NCI-H1092 treated with DMSO at 0.1 percent for 48 hours (cell line): ENCODE measurements around the gene MIER2.
"Not testable (repeated sequence)": the region's sequence is repeated elsewhere in the genome, so short reads cannot be mapped to it uniquely, and the experiment has no call there.

Source experiments
- DNase-seq: peaks from one replicate; lab custom pipeline; 2025; lab: John Stamatoyannopoulos, UW

Gene MIER2

GRCh38 chr19:282501-282900 is 62.1 kb downstream of the MIER2 start:
- DNase-seq, result no peak

GRCh38 chr19:281992-282391 is 62.6 kb downstream of the MIER2 start:
- DNase-seq, result peak; percentile 10

- DNase-seq, result no peak
These were observed 63.3 kb downstream of the MIER2 start for GRCh38 chr19:281156-281853.

DNA sequence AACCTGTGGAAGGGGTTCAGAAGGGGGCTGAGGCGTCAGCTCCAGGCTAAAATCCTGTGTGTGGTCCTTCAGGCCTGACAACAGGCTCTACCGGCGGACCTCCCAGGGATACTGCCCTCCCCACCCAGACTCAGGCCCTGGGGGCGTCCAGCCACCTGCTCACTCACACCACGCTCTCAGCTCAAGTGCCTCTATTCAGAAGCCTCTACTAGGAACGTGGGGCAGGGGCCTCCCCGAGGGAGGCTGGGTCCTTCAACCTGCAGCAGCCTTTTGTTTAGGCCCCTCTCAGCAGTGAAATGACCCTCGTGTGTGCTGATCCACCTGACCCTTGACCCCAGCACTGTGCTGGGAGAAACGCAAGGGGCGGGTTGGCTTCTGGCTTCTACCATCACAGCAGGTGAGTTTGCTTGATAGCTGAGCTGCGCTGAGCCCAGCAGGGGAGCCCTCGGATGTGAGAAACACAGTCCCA is 64.0 kb downstream of the MIER2 start:
- DNase-seq, result peak; percentile 92

DNA sequence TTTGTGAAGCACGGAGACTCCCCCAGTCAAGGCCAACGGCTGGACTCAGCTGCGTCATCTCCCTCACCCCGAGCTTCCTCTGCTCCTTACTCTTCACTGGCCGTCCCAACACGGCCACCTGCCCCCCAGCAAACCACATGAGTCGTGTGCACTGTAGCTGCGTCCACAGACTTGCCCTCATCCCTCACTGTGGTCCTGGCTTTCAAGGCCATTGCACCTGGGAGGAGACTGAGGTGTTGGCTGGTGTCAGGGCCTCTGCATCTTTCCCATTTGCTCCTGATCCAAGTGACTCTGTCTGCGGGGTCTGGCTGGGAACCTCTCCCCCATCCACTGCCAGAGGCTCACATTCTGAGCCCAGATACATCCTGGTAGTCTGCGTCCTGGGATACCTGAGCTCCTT is 64.9 kb downstream of the MIER2 start:
- no peak for DNase-seq

- no peak for DNase-seq
These were observed 65.4 kb downstream of the MIER2 start for GRCh38 chr19:279231-279630.

DNA sequence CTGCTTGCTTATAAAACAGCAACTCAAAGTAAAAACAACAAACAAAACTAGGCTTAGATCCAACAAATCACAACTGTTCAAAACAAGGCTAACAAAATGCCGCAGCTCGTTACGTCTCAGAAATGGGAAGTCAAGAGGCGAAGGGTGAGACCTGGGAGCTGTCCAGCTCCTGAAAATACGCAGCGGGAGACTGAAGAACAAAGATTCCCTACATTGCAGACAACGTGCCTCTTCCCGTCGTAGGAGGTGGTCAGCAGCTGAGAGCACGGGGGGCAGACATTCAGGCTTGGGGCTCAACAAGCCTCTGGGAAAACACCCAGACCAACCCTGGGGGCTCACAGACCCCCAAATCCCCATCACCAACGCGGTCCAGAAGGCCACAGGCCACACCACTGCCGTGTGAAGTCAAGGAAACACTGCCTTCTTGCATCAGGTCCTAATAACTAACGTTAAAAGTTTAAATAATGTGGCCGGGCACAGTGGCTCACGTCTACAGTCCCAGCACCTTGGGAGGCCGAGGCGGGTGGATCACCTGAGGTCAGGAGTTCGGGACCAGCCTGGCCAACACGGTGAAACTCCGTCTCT is 66.9 kb downstream of the MIER2 start:
- no peak for DNase-seq

- DNase-seq, result no peak
These were observed 67.5 kb downstream of the MIER2 start for GRCh38 chr19:277131-277530.

DNA sequence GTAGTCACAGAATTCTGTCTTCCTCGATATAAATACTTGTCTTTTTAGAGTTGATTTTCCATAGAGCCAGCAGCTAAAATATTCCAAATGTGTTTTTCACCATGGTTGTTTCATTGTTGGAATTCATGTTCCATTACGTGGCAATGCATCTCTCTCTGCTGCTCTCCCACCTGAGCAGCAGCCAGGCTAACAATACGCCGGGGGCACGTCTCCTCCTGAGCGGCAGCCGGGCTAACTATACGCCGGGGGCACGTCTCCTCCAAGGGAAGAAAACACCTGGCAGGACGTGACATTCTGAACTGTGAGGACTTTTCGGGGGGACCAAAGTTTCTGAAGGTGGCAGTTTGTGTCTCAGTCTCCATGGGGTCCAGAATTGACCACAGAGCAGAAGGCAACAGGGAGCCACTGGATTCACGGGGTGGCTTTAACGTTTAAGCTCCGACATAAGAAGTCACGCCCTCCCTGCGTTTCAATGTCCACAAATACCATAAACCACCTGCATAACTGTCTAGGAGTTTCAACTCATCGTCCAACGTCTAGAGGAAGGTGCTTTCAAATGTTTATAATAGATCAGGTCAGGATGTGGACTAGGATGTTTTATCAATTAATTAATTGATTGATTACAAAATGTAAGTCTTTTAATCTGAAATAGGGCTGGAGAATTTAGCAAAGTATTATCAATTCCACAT is 68.5 kb downstream of the MIER2 start:
- no peak for DNase-seq

GRCh38 chr19:275000-275399 is 69.6 kb downstream of the MIER2 start:
- DNase-seq, result no peak

DNA sequence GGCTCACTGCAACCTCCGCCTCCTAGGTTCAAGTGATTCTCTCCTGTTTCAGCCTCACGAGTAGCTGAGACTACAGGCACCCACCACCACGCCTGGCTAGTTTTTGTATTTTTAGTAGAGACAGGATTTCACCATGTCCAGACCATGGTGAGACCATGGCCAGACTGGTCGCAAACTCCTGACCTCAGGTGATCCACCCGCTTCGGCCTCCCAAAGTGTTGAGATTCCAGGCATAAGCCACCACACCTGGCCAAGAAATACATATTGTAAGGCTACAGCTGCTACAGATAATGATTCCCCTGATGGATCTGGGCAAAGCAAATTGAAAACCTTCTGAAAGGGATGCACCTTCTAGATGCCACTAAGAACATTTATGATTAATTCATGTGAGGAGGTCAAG is 71.2 kb downstream of the MIER2 start:
- DNase-seq, result no peak

- no peak for DNase-seq
These were observed 72.7 kb downstream of the MIER2 start for GRCh38 chr19:271856-272255.

- not testable (repeated sequence) for DNase-seq
These were observed 73.8 kb downstream of the MIER2 start for GRCh38 chr19:270766-271318.

DNA sequence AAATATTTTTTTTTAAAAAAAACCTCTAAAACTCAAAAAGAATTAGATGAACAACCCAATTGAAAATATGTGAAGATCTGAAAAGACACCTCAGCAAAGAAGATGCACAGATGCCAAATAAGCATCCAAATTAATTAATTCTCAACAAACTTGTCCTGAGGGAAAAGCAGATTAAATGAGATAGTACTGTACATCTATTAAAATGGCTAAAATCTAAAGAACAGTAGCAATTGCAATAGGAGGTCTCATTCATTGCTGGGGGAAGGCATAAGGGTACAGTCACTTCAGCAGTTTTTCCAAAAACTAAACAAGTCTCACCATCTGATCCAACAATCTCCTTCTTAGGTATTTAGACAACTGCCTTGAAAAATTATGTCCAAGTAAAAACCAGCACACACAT is 75.4 kb downstream of the MIER2 start:
- no peak for DNase-seq

DNA sequence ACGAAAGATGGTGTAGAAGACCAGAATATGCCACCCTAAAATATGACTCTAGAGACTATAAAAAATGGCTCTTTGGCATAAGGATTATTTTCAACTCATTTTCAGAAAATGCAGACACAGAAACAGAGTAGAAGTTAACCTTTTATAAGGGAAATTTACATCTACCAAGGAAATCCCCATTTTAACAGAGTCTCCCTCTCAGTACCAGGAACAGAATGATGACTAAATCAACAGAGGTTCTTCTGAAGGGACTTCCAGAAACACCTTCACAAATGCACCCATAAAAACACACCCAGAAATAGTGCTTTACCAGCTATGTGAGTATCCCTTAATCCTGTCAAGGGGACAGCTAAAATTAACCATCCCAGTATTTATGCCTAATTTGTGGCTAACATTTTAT is 82.5 kb downstream of the MIER2 start:
- no peak for DNase-seq

GRCh38 chr19:256804-257203 is 87.8 kb downstream of the MIER2 start:
- not testable (repeated sequence) for DNase-seq
